Stromal cell of bone marrow (primary cell): Measurements from ENCODE around the gene RPL10.

Experiments
- DNase-seq: peaks from one replicate; pipeline ENCODE4 v3.0.0-alpha.2; 2012; ENCODE audit warnings: low read depth

The RPL10 gene

GRCh38 chrX:154449618-154450017 lies 51.4 kb downstream of the RPL10 start:
- DNase-seq, result no peak

DNA sequence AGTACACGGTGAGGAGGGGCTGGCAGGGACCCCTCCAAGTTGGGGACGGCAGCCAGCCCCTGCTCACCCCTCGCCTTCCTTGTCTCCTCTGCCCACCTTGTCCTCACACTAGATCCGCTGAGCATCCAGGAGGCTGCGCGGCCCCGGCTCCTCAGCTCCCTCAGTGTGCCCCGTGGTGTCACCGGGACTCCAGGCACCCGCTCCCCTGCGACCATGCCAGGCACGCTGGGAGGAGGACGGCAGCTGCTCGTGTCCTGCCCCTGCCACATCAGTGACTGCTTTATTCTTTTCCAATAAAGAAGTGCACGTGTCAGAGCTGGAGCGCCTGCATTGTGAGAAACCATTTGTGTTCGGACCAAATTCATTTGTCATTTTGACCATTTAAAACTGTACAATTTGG lies 52.1 kb downstream of the RPL10 start:
- DNase-seq, result no peak
